Lower leg skin (tissue), 3 donors: ENCODE data around the gene MVD.

Experiments used
- CTCF ChIP-seq, 3 donors: fragments of 450-650 bp; IDR thresholded peaks; one replicate each; pipeline ENCODE4 v1.5.1; 2016; ENCODE audit warnings: antibody characterized with exemption in 3 of 3, mild to moderate bottlenecking in 3 of 3, moderate library complexity in 2 of 3
- POLR2A ChIP-seq, 2 donors: fragments of 450-650 bp; IDR thresholded peaks; one replicate each; pipeline ENCODE4 v1.6.1; 2016 to 2017; ENCODE audit warnings: antibody characterized with exemption in 2 of 2, mild to moderate bottlenecking in 1 of 2, moderate library complexity in 1 of 2

- TF ChIP-seq CTCF (IDR thresholded peaks at IDR 0.05) (no peak), POLR2A (IDR thresholded peaks at IDR 0.05) (no peak)
Measured at GRCh38 chr16:88605186-88606147, 57.4 kb downstream of the MVD start.
